Anterior cingulate cortex (tissue), 58 donors: ENCODE results near the gene FNIP1.
"Not testable (repeated sequence)": the region's sequence is repeated elsewhere in the genome, so short reads cannot be mapped to it uniquely, and the experiment has no call there.

Experiments
- DNase-seq, 58 donors: peaks; one replicate each; lab custom pipeline; 2025; lab: John Stamatoyannopoulos, UW

The FNIP1 gene

DNA sequence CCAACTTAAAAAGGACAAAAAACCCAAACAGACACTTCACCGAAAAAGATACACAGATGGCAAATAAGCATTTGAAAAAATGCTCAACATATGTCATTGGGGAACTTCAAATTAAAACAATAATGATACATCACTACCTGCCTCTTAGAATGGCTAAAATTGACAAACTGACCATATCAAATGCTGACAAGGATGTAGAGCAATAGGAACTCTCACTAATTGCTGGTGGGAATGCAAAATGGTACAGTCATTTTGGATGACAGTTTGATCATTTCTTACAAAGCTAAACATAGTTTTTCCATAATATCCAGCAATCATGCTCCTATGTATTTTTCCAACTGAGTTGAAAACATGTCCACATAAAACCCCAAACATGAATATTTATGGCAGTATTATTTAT is 102.9 kb downstream of the FNIP1 start:
- no peak for DNase-seq

DNA sequence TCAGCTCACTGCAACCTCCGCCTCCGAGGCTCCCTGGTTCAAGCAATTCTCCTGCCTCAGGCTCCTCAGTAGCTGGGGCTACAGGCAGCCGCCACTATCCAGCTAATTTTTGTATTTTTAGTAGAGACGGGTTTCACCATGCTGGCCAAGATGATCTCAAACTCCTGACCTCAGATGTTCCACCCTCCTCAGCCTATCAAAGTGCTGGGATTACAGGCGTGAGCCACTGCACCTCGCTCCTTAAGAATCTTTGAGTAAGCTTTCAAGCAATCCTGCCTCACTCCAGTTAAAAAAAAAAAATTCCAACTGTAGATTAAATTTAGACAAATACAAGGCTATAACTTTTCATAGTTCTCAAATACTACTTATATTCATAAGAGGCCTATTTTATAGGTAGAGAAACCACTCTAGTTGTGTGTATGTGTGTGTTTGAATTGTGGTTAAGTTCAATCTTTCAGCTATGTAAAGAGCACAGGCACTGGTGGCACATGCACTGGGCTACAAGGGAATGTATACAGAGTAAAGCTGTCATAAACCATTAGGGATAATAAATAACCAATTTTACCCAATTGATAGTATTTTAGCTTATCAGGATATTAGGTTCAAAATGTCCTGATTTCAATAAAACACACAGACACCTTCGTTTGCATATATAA is 111.2 kb downstream of the FNIP1 start:
- DNase-seq = no peak

GRCh38 chr5:131684595-131684994 is 112.2 kb downstream of the FNIP1 start:
- no peak for DNase-seq

- no peak for DNase-seq
Measured at GRCh38 chr5:131684051-131684450, 112.8 kb downstream of the FNIP1 start.

DNA sequence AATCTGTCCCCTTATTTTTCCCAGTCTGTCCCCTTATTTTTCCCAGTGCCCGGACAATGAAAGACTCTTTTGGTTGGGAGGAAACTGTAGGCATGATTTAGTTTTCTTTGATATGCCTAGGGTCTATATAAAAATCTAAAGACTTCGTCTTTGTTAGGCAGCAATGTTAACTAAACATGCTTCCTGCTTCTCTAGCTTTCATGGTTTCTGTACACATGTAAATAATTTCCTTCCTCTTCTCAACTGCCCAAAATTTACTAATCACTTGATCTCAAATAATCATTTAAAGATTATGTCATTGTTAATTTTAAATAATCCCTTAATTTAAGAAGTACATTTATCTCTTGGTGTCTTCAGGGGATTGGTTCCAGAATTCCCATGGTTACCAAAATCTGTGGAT is 114.0 kb downstream of the FNIP1 start:
- DNase-seq = no peak

DNA sequence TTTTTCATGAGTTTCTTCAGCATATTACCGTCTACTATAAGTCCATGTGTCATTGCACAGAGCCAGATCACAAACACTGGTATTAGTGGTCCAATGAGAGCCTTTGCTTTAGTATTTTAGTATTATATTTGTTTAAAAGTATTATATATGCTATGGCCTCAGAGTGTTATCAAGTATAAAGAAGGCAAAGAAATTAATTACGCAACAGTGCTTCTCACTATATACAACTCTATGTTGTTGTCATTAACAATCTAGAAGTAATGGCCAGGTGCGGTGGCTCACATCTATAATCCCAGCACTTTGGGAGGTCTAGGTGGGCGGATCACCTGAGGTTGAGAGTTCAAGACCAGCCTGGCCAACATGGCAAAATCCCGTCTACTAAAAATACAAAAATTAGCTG is 114.6 kb downstream of the FNIP1 start:
- no peak for DNase-seq

GRCh38 chr5:131679911-131680310 is 116.9 kb downstream of the FNIP1 start:
- no peak for DNase-seq

GRCh38 chr5:131678273-131678672 is 118.5 kb downstream of the FNIP1 start:
- DNase-seq = not testable (repeated sequence)

- DNase-seq = no peak
Measured at GRCh38 chr5:131677115-131677514, 119.7 kb downstream of the FNIP1 start.

DNA sequence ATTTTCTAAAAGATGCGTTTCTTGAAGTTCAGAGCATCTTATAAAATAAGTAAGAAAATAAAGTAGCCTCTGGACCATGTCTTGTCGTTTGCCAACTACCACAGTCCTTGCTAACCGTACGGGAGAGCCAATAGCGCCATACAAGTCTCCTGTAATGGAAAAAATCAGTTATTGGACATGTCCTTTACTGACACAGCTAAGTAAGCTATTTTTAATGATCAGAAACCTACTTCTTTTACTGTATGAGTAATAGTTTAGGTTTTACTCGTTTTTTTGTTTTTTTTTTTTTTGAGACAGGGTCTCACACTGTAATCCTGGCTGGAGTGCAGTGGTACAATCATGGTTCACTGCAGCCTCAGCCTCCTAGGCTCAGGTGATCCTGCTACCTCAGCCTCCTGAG is 124.0 kb downstream of the FNIP1 start:
- DNase-seq = no peak

GRCh38 chr5:131671994-131672655 is 124.7 kb downstream of the FNIP1 start:
- DNase-seq = peak in 36 of 58 donors; percentile 2 to 85 (median 24)

- no peak for DNase-seq
Measured at GRCh38 chr5:131671409-131671808, 125.4 kb downstream of the FNIP1 start.

DNA sequence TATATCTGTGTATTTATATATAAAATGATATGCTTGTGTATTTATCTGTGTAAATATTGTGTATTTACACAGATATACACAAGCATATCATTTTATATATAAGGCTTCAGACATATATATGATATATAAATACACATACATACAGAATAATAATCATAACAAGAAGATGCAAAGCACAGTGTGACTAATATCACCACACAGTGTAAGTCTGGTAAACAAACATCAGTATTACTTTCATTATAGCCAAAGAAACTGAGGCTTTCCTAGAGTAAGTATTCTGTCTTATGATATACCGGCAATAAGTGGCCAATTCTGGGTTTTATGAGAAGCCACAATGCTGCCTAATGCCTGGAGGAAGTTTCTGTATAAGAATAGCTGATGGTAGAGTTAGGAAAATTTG is 131.9 kb downstream of the FNIP1 start:
- DNase-seq = no peak

DNA sequence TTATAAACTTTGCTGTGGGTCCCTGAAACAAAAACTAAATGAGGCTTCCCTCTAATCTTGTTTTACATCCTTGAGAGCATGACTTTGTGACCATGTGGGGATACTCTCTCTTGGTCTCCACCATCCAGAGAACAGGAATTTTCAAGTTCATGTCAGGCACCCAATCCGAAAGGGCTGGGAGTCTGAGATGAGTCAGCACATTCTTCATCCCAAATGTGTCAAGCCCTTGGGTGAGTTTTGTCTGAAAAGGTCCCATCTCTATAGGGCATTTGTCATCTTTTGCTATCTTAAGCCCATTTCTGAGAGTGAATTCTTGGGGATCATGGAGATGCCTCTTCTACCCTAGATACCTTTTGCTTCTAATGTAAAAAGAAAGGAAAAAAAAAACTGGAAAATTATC is 134.9 kb downstream of the FNIP1 start:
- DNase-seq = no peak

- no peak for DNase-seq
Measured at GRCh38 chr5:131659841-131660240, 137.0 kb downstream of the FNIP1 start.

DNA sequence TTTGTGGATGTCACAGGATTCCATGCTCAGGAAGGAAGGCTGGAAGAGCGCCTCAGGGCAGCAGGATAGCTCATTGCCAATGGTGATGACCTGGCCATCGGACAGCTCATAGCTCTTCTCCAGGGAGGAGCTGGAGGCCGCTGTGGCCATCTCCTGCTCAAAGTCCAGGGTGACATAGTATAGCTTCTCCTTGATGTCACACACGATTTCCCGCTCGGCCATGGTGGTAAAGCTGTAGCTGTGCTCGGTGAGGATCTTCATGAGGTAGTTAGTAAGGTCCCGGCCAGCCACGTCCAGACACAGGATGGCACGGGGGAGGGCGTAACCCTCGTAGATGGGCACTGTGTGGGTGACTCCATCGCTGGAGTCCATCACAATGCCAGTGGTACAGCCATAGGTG is 137.5 kb downstream of the FNIP1 start:
- DNase-seq = no peak

GRCh38 chr5:131654776-131655175 is 142.0 kb downstream of the FNIP1 start:
- DNase-seq = no peak

DNA sequence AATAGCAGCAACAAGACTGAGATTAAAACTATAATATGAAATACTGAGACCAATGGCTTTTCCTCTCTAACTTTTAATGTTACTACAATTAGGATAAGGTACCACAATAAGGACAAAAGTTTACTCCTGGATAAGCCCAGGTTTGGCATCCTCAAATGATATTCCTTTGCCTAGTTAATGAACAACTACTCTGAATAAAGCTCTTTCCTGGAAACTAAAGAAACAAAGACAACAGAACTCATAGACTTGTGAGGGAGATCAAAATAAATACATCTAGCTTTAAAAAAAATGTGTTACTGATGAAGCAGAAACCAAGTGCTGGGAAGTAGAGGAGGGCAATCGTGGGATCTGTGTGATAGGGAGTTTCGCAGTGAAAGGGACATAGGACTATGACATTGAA is 142.5 kb downstream of the FNIP1 start:
- no peak for DNase-seq

GRCh38 chr5:131649161-131649560 is 147.7 kb downstream of the FNIP1 start:
- DNase-seq = no peak

DNA sequence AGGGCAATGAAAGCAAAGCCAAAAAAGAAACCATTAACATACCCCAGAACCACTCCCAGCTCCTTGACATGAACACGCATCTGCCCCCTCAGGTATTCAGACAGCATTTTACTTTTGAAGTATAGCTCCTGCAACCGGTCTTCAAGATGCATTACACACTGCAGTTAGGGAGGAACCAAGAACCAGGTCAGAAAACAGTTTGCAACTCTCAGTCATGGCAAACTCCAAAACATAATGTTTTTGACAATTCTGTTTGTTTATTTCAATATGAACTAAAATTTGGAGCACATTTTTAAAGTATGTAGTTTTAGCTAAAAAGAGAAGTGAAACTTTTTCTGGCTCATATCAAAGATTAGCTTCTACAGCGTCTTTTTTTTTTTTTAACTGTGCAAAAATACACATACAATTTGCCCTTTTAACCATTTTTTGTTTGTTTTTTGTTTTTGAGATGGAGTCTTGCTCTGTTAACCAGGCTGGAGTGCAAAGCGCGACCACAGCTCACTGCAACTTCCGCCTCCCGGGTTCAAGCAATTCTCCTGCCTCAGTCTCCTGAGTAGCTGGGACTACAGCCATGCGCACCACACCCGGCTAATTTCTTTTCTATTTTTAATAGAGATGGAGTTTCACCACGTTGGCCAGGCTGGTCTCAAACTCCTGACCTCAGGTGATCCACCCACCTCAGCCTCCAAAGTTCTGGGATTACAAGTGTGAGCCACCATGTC is 149.6 kb downstream of the FNIP1 start:
- no peak for DNase-seq

GRCh38 chr5:131644822-131645221 is 152.0 kb downstream of the FNIP1 start:
- DNase-seq = no peak

DNA sequence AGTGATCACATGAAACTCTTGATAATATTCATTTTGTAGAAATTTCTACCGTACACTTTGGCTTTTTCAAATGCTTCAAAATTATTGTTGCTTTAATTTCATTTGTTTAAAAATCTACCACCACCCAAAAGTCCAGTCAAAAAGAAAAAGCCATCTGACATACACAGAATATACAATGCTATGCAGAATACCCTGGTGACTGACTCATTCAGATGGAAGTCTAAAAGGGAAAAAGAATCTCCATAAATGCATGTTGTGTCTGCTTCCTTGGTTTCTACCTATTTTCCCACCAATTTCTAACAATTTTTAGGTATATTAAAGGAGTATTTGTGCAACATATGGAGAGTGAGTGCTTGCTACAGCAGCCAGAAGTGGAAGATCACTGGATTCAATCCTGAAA is 152.4 kb downstream of the FNIP1 start:
- no peak for DNase-seq
